A673 (cell line): ENCODE results near the gene ADAMTS6. TPM values are rescaled to one million over a fixed set of nuclear protein-coding genes. Genes with fewer than 3 reads are reported as not detected.

Source experiments
- BruUV-seq: library from RNA; stranded (reverse); fragments of 400-500 nt; replicated peaks from 2 replicates; lab custom pipeline; 2021; lab: Mats Ljungman, UMichigan
- CTCF ChIA-PET: fragments of 300-600 bp; sonication (Branson Sonifier 250); formaldehyde crosslinking; loops from one replicate; lab custom pipeline; 2022; ENCODE audit warnings: antibody characterized with exemption; lab: Charles Lee
- POLR2A ChIA-PET: fragments of 300-600 bp; sonication (Branson Sonifier 250); formaldehyde crosslinking; loops from one replicate; lab custom pipeline; 2022; ENCODE audit warnings: antibody characterized with exemption; ENCODE audit not compliant: low non-redundant PET; lab: Charles Lee
- DNase-seq: peaks from one replicate; pipeline ENCODE4 v3.0.0-alpha.2; 2015; ENCODE audit warnings: low spot score
- H3K27ac ChIP-seq: fragments of 200-600 bp; sonication (generic); 2 replicates; pipeline ENCODE4 v1.5.1; 2016; ENCODE audit warnings: mixed run types, low read depth, mild to moderate bottlenecking, mixed read lengths, antibody characterized with exemption, low read length; ENCODE audit not compliant: poor library complexity, severe bottlenecking
- H3K27me3 ChIP-seq: fragments of 200-600 bp; sonication (generic); replicated peaks from 2 replicates; pipeline ENCODE4 v1.6.1; 2017; ENCODE audit warnings: mixed run types, low read depth, mild to moderate bottlenecking, mixed read lengths, antibody characterized with exemption, low read length; ENCODE audit not compliant: insufficient read depth, poor library complexity
- H3K36me3 ChIP-seq: fragments of 200-600 bp; sonication (generic); 2 replicates; pipeline ENCODE4 v1.6.1; 2016; ENCODE audit warnings: mixed run types, mild to moderate bottlenecking, mixed read lengths, antibody characterized with exemption, low read length; ENCODE audit not compliant: insufficient read depth, poor library complexity, severe bottlenecking
- H3K4me1 ChIP-seq: fragments of 200-600 bp; sonication (generic); 2 replicates; pipeline ENCODE4 v1.6.1; 2017; ENCODE audit warnings: mixed run types, mild to moderate bottlenecking, mixed read lengths, antibody characterized with exemption, low read length; ENCODE audit not compliant: insufficient read depth, poor library complexity, severe bottlenecking
- H3K4me3 ChIP-seq: fragments of 200-600 bp; sonication (generic); 2 replicates; pipeline ENCODE4 v1.5.1; 2016; ENCODE audit warnings: low read depth, mixed run types, mild to moderate bottlenecking, mixed read lengths, low read length; ENCODE audit not compliant: poor library complexity, severe bottlenecking
- H3K9me3 ChIP-seq: fragments of 200-600 bp; sonication (generic); 2 replicates; pipeline ENCODE4 v1.6.1; 2016; ENCODE audit warnings: mixed run types, low read depth, mild to moderate bottlenecking, mixed read lengths, antibody characterized with exemption, low read length; ENCODE audit not compliant: poor library complexity, severe bottlenecking
- EZH2 ChIP-seq: fragments of 200-600 bp; sonication (generic); IDR thresholded peaks from 2 replicates; pipeline ENCODE4 v1.6.1; 2017; ENCODE audit warnings: borderline replicate concordance, low read depth, mild to moderate bottlenecking, mixed read lengths, antibody characterized with exemption, low read length; ENCODE audit not compliant: poor library complexity, severe bottlenecking
- intact Hi-C: fragments of 100-400 bp; cut with micrococcal nuclease; formaldehyde crosslinking; loops from one replicate; pipeline ENCODE4 v1.10.0; 2022; ENCODE audit not compliant: unreplicated experiment
- total RNA-seq: library from RNA; stranded (reverse); gene quantifications from 2 replicates; pipeline ENCODE4 v1.2.3, GENCODE V29; 2021
- TF ChIP-seq, protein P1 (sequence below): fragments of 300-800, 200-600 bp; sonication (generic); conservative IDR thresholded peaks from 2 replicates; pipeline ENCODE4 v1.5.1; 2017; ENCODE audit warnings: low read depth, mild to moderate bottlenecking, antibody characterized with exemption, low read length, moderate library complexity, mixed read lengths

Gene ADAMTS6
- total RNA-seq, 1 experiment from 2014 or later: 2.6 TPM

DNA sequence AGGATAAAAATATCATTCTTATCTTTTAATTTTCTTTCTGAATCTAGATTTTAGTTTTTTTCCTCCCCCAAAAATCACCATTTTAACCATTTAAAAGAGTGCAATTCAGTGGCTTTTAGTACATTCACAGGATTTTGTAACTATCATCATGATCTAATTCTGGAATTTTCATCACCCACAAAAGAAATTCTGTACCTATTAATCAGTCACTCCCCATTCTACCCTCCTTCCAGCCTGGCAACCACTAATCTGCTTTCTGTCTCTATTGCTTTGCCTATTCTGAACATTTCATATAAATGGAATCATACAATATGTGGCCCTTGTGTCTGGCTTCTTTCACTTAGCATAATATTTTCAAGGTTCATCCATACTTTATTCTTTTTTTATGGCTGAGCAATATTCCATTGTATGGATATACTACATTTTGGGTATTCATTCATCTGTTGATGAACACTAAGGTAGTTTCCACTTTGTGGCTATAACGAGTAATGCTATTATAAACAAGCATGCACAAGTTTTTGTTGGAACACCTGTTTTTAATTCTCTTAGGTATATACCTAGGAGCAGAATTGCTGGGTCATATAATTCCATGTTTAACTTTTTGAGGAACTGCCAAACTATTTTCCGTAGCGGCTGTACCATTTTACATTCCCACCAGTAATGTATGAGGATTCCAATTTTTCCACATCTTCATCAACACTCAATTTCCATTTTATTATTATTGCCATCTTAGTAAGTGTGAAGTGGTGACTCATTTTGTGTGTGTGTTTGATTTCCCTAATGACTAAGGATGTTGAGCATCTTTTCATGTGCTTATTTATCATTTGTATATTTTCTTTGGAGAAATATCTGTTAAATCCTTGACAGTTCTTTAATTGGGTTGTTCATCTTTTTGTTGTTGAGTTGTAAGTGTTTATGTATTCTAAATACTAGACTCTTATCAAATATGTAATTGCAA lies 372.7 kb downstream of the ADAMTS6 start:
- no peak for DNase-seq
- no peaks in the 10 kb centered on the region for H3K36me3 ChIP-seq
- ChIA-PET CTCF (no interaction called here), POLR2A (no interaction called here)
- H3K4me3 ChIP-seq: no peak overlapping the region
- H3K4me1 ChIP-seq: no peaks in the 10 kb centered on the region
- H3K27ac ChIP-seq: no peak overlapping the region
- TF ChIP-seq, protein P1, sequence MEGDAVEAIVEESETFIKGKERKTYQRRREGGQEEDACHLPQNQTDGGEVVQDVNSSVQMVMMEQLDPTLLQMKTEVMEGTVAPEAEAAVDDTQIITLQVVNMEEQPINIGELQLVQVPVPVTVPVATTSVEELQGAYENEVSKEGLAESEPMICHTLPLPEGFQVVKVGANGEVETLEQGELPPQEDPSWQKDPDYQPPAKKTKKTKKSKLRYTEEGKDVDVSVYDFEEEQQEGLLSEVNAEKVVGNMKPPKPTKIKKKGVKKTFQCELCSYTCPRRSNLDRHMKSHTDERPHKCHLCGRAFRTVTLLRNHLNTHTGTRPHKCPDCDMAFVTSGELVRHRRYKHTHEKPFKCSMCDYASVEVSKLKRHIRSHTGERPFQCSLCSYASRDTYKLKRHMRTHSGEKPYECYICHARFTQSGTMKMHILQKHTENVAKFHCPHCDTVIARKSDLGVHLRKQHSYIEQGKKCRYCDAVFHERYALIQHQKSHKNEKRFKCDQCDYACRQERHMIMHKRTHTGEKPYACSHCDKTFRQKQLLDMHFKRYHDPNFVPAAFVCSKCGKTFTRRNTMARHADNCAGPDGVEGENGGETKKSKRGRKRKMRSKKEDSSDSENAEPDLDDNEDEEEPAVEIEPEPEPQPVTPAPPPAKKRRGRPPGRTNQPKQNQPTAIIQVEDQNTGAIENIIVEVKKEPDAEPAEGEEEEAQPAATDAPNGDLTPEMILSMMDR: no peak
- TF ChIP-seq EZH2: no peak
- H3K27me3 ChIP-seq: no peaks in the 10 kb centered on the region
- no TSS peak for BruUV-seq
- intact Hi-C loops: no loop called here
- H3K9me3 ChIP-seq: no peaks in the 10 kb centered on the region

DNA sequence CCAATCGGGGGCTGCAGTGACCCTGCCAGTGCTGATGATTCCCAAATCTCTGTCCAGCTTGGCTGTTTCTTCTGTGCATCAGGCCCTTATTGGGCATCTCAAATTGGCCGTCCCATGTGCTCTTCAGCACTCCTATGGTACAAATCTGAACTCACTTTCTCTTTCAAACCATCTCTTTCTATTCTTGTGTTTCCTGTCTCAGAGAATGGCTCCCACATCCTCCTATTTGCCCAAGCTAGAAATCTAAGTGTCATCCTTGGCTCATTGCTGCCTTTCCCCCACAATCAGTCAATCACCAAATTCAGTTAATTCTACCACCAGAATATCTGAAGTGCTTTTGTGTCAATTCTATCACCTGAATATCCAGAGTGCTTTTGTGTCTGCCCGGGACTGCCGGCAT lies 376.4 kb downstream of the ADAMTS6 start:
- POLR2A ChIA-PET: no interaction called here
- no TSS peak for BruUV-seq

DNA sequence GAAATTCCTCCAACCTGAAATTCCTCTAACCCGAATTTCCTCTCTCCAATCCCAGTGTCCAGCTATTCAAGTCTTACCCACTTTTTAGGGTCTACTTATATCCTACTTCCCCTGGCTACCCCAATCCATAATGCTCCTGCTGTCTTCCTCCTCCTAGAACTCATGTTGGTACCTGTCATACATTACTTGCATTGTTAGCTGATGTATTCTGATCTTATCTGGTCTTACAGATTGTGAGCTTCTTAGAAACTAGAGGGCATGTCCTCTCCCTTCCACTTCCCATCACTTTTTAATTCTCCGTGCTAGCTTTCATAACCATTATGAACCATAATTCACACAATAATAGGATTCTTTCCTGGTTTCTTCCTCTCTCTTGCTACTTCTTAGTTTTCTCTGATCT lies 376.9 kb downstream of the ADAMTS6 start:
- Histone ChIP-seq H3K27me3 (no peaks in the 10 kb centered on the region), H3K36me3 (no peaks in the 10 kb centered on the region), H3K9me3 (no peaks in the 10 kb centered on the region), H3K4me3 (no peak overlapping the region), H3K4me1 (peaks cover 6% of the 10 kb centered on the region), H3K27ac (no peak overlapping the region)
- DNase-seq: no peak
- intact Hi-C loops: loop anchor here (5.0 kb wide), 1 partner anchor 377 kb away; the partner anchor contains the start of gene ADAMTS6
- POLR2A ChIA-PET: no interaction called here
- CTCF ChIA-PET: no interaction called here
- no peak for TF ChIP-seq EZH2
- TF ChIP-seq, protein P1: no peak
- BruUV-seq: no TSS peak

More for the DNA sequence above, 376.4 kb downstream of the ADAMTS6 start:
- Histone ChIP-seq H3K27me3 (no peaks in the 10 kb centered on the region), H3K9me3 (no peaks in the 10 kb centered on the region), H3K4me1 (peaks cover 6% of the 10 kb centered on the region), H3K27ac (no peak overlapping the region), H3K4me3 (no peak overlapping the region), H3K36me3 (no peaks in the 10 kb centered on the region)
- DNase-seq: no peak
- CTCF ChIA-PET: no interaction called here
- intact Hi-C loops: no loop called here
- TF ChIP-seq EZH2: no peak
- TF ChIP-seq, protein P1: no peak
